Neural progenitor cell (in vitro differentiated cells): Measurements from ENCODE around the gene SIAH2. TPM values are rescaled to one million over a fixed set of nuclear protein-coding genes. Genes with fewer than 3 reads are reported as not detected.

Experiments used
- DNase-seq: peaks from one replicate; pipeline ENCODE4 v3.0.0-alpha.2; 2016; ENCODE audit warnings: low spot score
- H2AFZ ChIP-seq: fragments of 200-600 bp; sonication (generic); replicated peaks from 2 replicates; pipeline ENCODE4 v1.6.1; 2016; ENCODE audit warnings: antibody characterized with exemption
- H3F3A ChIP-seq: fragments of 200-600 bp; sonication (generic); 2 replicates; pipeline ENCODE4 v1.6.1; 2016; ENCODE audit warnings: antibody characterized with exemption, low read depth
- H3K27ac ChIP-seq: fragments of 200-600 bp; sonication (generic); 2 replicates; pipeline ENCODE4 v1.5.1; 2016; ENCODE audit warnings: mild to moderate bottlenecking
- H3K27me3 ChIP-seq: fragments of 200-600 bp; sonication (generic); 2 replicates; pipeline ENCODE4 v1.6.1; 2016; ENCODE audit warnings: mild to moderate bottlenecking, moderate library complexity
- H3K36me3 ChIP-seq: fragments of 200-600 bp; sonication (generic); 2 replicates; pipeline ENCODE4 v1.5.1; 2016
- H3K4me1 ChIP-seq: fragments of 200-600 bp; sonication (generic); 2 replicates; pipeline ENCODE4 v1.6.1; 2016; ENCODE audit warnings: mixed run types
- H3K4me2 ChIP-seq: fragments of 200-600 bp; sonication (generic); 2 replicates; pipeline ENCODE4 v1.6.1; 2016
- H3K4me3 ChIP-seq: fragments of 200-600 bp; sonication (generic); 2 replicates; pipeline ENCODE4 v1.5.1; 2016
- H3K79me2 ChIP-seq: fragments of 200-600 bp; sonication (generic); 2 replicates; pipeline ENCODE4 v1.6.1; 2016; ENCODE audit warnings: low read depth
- H3K9ac ChIP-seq: fragments of 200-600 bp; sonication (generic); 2 replicates; pipeline ENCODE4 v1.6.1; 2016
- H3K9me3 ChIP-seq: fragments of 200-600 bp; sonication (generic); 2 replicates; pipeline ENCODE4 v1.5.1; 2016; ENCODE audit warnings: low read depth
- H4K20me1 ChIP-seq: fragments of 200-600 bp; sonication (generic); 2 replicates; pipeline ENCODE4 v1.6.1; 2016; ENCODE audit warnings: low read depth
- H3K27ac Mint-ChIP-seq: 3 replicates; pipeline ENCODE4 v1.8.0; 2021; ENCODE audit warnings: mixed read lengths
- H3K27me3 Mint-ChIP-seq: 2 replicates; pipeline ENCODE4 v1.8.0; 2022; ENCODE audit warnings: low read depth, mild to moderate bottlenecking, inconsistent platforms, moderate library complexity, mixed read lengths; ENCODE audit not compliant: insufficient read depth
- H3K36me3 Mint-ChIP-seq: 3 replicates; pipeline ENCODE4 v1.8.0; 2021; ENCODE audit warnings: mixed read lengths
- H3K4me1 Mint-ChIP-seq: 3 replicates; pipeline ENCODE4 v1.8.0; 2021; ENCODE audit warnings: mixed read lengths
- H3K4me3 Mint-ChIP-seq: 3 replicates; pipeline ENCODE4 v1.8.0; 2021; ENCODE audit warnings: mild to moderate bottlenecking, moderate library complexity, mixed read lengths
- H3K9me3 Mint-ChIP-seq: 3 replicates; pipeline ENCODE4 v1.8.0; 2020; ENCODE audit warnings: mixed read lengths
- EZH2 ChIP-seq: fragments of 200-600 bp; sonication (generic); IDR thresholded peaks from 2 replicates; pipeline ENCODE4 v1.6.1; 2017; ENCODE audit warnings: antibody characterized with exemption, mild to moderate bottlenecking, moderate library complexity
- EZH2phosphoT487 ChIP-seq: fragments of 200-600 bp; sonication (generic); IDR thresholded peaks from 2 replicates; pipeline ENCODE4 v1.6.1; 2017; ENCODE audit warnings: antibody characterized with exemption
- total RNA-seq: library from RNA; depleted of rRNA; stranded (reverse); fragments of >200 nt; gene quantifications from 2 replicates; pipeline ENCODE4 v1.2.3, GENCODE V29; 2015; ENCODE audit warnings: low replicate concordance
- TF ChIP-seq, protein P1 (sequence below): fragments of 200-600 bp; sonication (generic); IDR thresholded peaks from 2 replicates; pipeline ENCODE4 v1.5.1; 2017; ENCODE audit warnings: antibody characterized with exemption, mild to moderate bottlenecking

The SIAH2 gene
- total RNA-seq, 1 donor from 2014 or later, result 14.6 TPM

- Histone ChIP-seq H4K20me1 (no peaks in the 10 kb centered on the region), H3K27ac (no peak overlapping the region), H3K4me1 (peaks cover 15% of the 10 kb centered on the region), H3F3A (no peaks in the 10 kb centered on the region), H3K9me3 (no peaks in the 10 kb centered on the region), H3K9ac (no peak overlapping the region), H2AFZ (no peak overlapping the region), H3K4me2 (no peak overlapping the region), H3K4me3 (no peak overlapping the region), H3K36me3 (no peaks in the 10 kb centered on the region), H3K27me3 (no peaks in the 10 kb centered on the region), H3K79me2 (no peaks in the 10 kb centered on the region)
- TF ChIP-seq, protein P1, sequence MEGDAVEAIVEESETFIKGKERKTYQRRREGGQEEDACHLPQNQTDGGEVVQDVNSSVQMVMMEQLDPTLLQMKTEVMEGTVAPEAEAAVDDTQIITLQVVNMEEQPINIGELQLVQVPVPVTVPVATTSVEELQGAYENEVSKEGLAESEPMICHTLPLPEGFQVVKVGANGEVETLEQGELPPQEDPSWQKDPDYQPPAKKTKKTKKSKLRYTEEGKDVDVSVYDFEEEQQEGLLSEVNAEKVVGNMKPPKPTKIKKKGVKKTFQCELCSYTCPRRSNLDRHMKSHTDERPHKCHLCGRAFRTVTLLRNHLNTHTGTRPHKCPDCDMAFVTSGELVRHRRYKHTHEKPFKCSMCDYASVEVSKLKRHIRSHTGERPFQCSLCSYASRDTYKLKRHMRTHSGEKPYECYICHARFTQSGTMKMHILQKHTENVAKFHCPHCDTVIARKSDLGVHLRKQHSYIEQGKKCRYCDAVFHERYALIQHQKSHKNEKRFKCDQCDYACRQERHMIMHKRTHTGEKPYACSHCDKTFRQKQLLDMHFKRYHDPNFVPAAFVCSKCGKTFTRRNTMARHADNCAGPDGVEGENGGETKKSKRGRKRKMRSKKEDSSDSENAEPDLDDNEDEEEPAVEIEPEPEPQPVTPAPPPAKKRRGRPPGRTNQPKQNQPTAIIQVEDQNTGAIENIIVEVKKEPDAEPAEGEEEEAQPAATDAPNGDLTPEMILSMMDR, result no peak
- TF ChIP-seq EZH2, result no peak
- no peak for TF ChIP-seq EZH2phosphoT487
- Mint-ChIP-seq H3K4me3 (no peak overlapping the region), H3K27ac (no peak overlapping the region), H3K27me3 (no peaks in the 10 kb centered on the region), H3K4me1 (peaks cover 16% of the 10 kb centered on the region), H3K36me3 (no peaks in the 10 kb centered on the region), H3K9me3 (no peaks in the 10 kb centered on the region)
- DNase-seq, result no peak
Measured at GRCh38 chr3:150736316-150736719, 26.7 kb downstream of the SIAH2 start.

DNA sequence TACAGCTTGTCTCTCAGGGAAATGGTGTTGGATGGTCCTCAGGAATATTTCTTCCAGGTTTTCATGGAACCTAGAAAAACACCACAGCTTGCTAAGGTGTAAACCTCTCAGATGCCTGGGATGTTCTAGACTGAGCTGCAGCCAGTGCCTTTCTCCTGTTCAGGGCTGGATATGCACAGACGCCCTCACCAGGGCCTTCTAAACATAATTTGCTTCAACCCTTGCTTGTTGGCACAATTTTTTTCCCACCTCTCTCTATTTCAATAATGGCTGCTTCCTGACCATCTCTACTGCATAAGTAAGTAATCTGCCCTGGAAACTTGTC lies 28.2 kb downstream of the SIAH2 start:
- Histone ChIP-seq H3F3A (no peaks in the 10 kb centered on the region), H3K79me2 (no peaks in the 10 kb centered on the region), H3K4me2 (no peak overlapping the region), H3K36me3 (no peaks in the 10 kb centered on the region), H3K9ac (no peak overlapping the region), H3K9me3 (no peaks in the 10 kb centered on the region), H4K20me1 (no peaks in the 10 kb centered on the region), H3K27ac (no peak overlapping the region), H3K4me3 (no peak overlapping the region), H3K27me3 (no peaks in the 10 kb centered on the region), H2AFZ (no peak overlapping the region), H3K4me1 (peaks cover 15% of the 10 kb centered on the region)
- H3K27me3 Mint-ChIP-seq, result no peaks in the 10 kb centered on the region
- peaks cover 16% of the 10 kb centered on the region for H3K4me1 Mint-ChIP-seq
- no peak overlapping the region for H3K4me3 Mint-ChIP-seq
- TF ChIP-seq, protein P1, result no peak
- no peak for TF ChIP-seq EZH2phosphoT487
- TF ChIP-seq EZH2, result no peak
- no peak overlapping the region for H3K27ac Mint-ChIP-seq
- no peaks in the 10 kb centered on the region for H3K36me3 Mint-ChIP-seq
- DNase-seq, result no peak
- no peaks in the 10 kb centered on the region for H3K9me3 Mint-ChIP-seq

GRCh38 chr3:150733936-150734794 lies 28.8 kb downstream of the SIAH2 start:
- Mint-ChIP-seq H3K27ac (no peak overlapping the region), H3K36me3 (no peaks in the 10 kb centered on the region), H3K9me3 (no peaks in the 10 kb centered on the region), H3K4me3 (no peak overlapping the region), H3K27me3 (no peaks in the 10 kb centered on the region), H3K4me1 (peaks cover 16% of the 10 kb centered on the region)
- TF ChIP-seq, protein P1, result no peak
- TF ChIP-seq EZH2phosphoT487 (no peak), EZH2 (no peak)
- Histone ChIP-seq H3K9me3 (no peaks in the 10 kb centered on the region), H3K79me2 (no peaks in the 10 kb centered on the region), H2AFZ (no peak overlapping the region), H3K9ac (no peak overlapping the region), H3K4me1 (peaks cover 15% of the 10 kb centered on the region), H3K4me2 (no peak overlapping the region), H3K4me3 (no peak overlapping the region), H4K20me1 (no peaks in the 10 kb centered on the region), H3F3A (no peaks in the 10 kb centered on the region), H3K27ac (no peak overlapping the region), H3K36me3 (no peaks in the 10 kb centered on the region), H3K27me3 (no peaks in the 10 kb centered on the region)
- no peak for DNase-seq
